C4-2B (cell line): ENCODE results near the gene USP6.

Experiments used
- ZFX ChIP-seq: fragments of 450-650 bp; IDR thresholded peaks from 2 replicates; pipeline ENCODE4 v1.6.1; 2017
- TF ChIP-seq, protein P1 (sequence below): fragments of 450-650 bp; conservative IDR thresholded peaks from 2 replicates; pipeline ENCODE4 v1.5.1; 2017; ENCODE audit warnings: mild to moderate bottlenecking

DNA sequence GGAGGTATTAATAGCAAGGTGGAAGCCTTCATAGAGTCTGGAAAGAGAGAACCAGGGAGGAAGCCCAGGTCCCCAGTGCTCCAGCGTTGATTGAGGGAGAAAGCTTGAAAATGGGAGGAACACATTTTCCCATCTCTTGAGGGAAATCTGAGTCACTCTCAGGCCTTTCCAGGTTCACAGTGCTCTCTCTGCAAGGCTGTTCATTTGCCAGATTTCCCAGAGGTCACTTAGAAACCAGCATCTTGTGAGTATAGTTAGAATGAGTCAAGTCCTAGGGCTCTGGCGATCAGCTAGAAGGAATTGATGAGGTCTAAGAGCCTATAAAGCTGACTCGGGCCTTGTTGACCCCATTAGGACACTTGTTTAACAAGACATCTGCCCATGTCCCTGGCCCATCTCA lies 93.6 kb downstream of the USP6 start:
- TF ChIP-seq, protein P1, sequence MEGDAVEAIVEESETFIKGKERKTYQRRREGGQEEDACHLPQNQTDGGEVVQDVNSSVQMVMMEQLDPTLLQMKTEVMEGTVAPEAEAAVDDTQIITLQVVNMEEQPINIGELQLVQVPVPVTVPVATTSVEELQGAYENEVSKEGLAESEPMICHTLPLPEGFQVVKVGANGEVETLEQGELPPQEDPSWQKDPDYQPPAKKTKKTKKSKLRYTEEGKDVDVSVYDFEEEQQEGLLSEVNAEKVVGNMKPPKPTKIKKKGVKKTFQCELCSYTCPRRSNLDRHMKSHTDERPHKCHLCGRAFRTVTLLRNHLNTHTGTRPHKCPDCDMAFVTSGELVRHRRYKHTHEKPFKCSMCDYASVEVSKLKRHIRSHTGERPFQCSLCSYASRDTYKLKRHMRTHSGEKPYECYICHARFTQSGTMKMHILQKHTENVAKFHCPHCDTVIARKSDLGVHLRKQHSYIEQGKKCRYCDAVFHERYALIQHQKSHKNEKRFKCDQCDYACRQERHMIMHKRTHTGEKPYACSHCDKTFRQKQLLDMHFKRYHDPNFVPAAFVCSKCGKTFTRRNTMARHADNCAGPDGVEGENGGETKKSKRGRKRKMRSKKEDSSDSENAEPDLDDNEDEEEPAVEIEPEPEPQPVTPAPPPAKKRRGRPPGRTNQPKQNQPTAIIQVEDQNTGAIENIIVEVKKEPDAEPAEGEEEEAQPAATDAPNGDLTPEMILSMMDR, result no peak
- no peak for TF ChIP-seq ZFX
